Caco-2 (cell line): ENCODE results near the gene NF2. TPM values are rescaled to one million over a fixed set of nuclear protein-coding genes. Genes with fewer than 3 reads are reported as not detected.

Experiments used
- BruUV-seq: library from RNA; stranded (reverse); fragments of 400-500 nt; replicated peaks from 2 replicates; lab custom pipeline; 2021; lab: Mats Ljungman, UMichigan
- CTCF ChIA-PET: fragments of 300-600 bp; sonication (Branson Sonifier 250); formaldehyde crosslinking; loops from one replicate; lab custom pipeline; 2022; ENCODE audit warnings: antibody characterized with exemption; lab: Charles Lee
- POLR2A ChIA-PET: fragments of 300-600 bp; sonication (Branson Sonifier 250); formaldehyde crosslinking; loops from one replicate; lab custom pipeline; 2022; ENCODE audit warnings: antibody characterized with exemption; lab: Charles Lee
- DNase-seq, 2 experiments: peaks; one replicate each; pipeline versions ENCODE4 v3.0.0 to v3.0.0-alpha.2; 2020 to 2022
- H3K27me3 ChIP-seq: replicated peaks from 2 replicates; pipeline ENCODE4 v1.6.0; 2011; ENCODE audit warnings: low read length; ENCODE audit not compliant: control insufficient read depth, insufficient read depth
- H3K36me3 ChIP-seq: 2 replicates; pipeline ENCODE4 v1.5.1; 2011; ENCODE audit warnings: low read length; ENCODE audit not compliant: control insufficient read depth, insufficient read depth
- H3K4me1 ChIP-seq: fragments of 250-450 bp; sonication (Bioruptor Pico); 2 replicates; pipeline ENCODE4 v1.5.1; 2020; ENCODE audit warnings: mild to moderate bottlenecking
- H3K4me3 ChIP-seq: 2 replicates; pipeline ENCODE4 v1.5.1; 2011; ENCODE audit warnings: low read depth, mild to moderate bottlenecking, control low read depth, low read length
- H3K9me3 ChIP-seq: fragments of 250-450 bp; sonication (Bioruptor Pico); 2 replicates; pipeline ENCODE4 v1.5.1; 2020; ENCODE audit warnings: mild to moderate bottlenecking, moderate library complexity
- H3K27ac Mint-ChIP-seq: one replicate; pipeline ENCODE4 v1.8.0; 2022; ENCODE audit warnings: mixed read lengths; ENCODE audit not compliant: unreplicated experiment
- H3K27me3 Mint-ChIP-seq: one replicate; pipeline ENCODE4 v1.8.0; 2022; ENCODE audit warnings: mixed read lengths; ENCODE audit not compliant: insufficient read depth, unreplicated experiment
- H3K36me3 Mint-ChIP-seq: one replicate; pipeline ENCODE4 v1.8.0; 2022; ENCODE audit warnings: mild to moderate bottlenecking, mixed read lengths; ENCODE audit not compliant: insufficient read depth, unreplicated experiment
- H3K4me1 Mint-ChIP-seq: one replicate; pipeline ENCODE4 v1.8.0; 2022; ENCODE audit warnings: low read depth, mixed read lengths; ENCODE audit not compliant: unreplicated experiment
- H3K4me3 Mint-ChIP-seq: one replicate; pipeline ENCODE4 v1.8.0; 2022; ENCODE audit warnings: mild to moderate bottlenecking, moderate library complexity, mixed read lengths; ENCODE audit not compliant: unreplicated experiment
- H3K9me3 Mint-ChIP-seq: one replicate; pipeline ENCODE4 v1.8.0; 2022; ENCODE audit warnings: mixed read lengths; ENCODE audit not compliant: unreplicated experiment
- CTCF ChIP-seq, 2 experiments: fragments of 200-600 bp in 1 of 2; IDR thresholded peaks; 1 replicate in 1 of 2; 2 replicates in 1 of 2; pipeline versions ENCODE4 v1.5.1 to v1.8.0; 2011 to 2022; ENCODE audit warnings: antibody characterized with exemption in 1 of 2, control low read depth in 1 of 2, inconsistent platforms in 1 of 2, low read depth in 1 of 2, low read length in 1 of 2, mild to moderate bottlenecking in 1 of 2, moderate library complexity in 1 of 2; ENCODE audit not compliant: insufficient read depth in 1 of 2, severe bottlenecking in 1 of 2, unreplicated experiment in 1 of 2
- intact Hi-C: fragments of 100-400 bp; cut with micrococcal nuclease; formaldehyde crosslinking; loops from one replicate; pipeline ENCODE4 v1.10.0; 2022; ENCODE audit not compliant: unreplicated experiment
- total RNA-seq: library from RNA; stranded (reverse); gene quantifications from 2 replicates; pipeline ENCODE4 v1.2.3, GENCODE V29; 2022

The NF2 gene
- total RNA-seq, 1 experiment from 2014 or later, result 53.2 TPM

GRCh38 chr22:29635734-29636357, 32.4 kb downstream of the NF2 start:
- no TSS peak for BruUV-seq
- no peaks in the 10 kb centered on the region for H3K27me3 Mint-ChIP-seq
- ChIA-PET POLR2A (no interaction called here), CTCF (interaction anchor here (0.6 to 1.3 kb wide), 11 partner anchors 13 to 453 kb away, joined by 3 to 5 read pairs (median 3); partner anchors contain the start of genes ASCC2 and MTMR3)
- intact Hi-C loops, result loop anchor here (1.0 to 2.0 kb wide), 2 partner anchors 369 to 453 kb away; no protein-coding TSS in a partner anchor
- TF ChIP-seq CTCF (IDR thresholded peaks at IDR 0.05; ENCODE audit: insufficient read depth in 1 of 2, low read depth in 1 of 2, low read length in 1 of 2, severe bottlenecking in 1 of 2, unreplicated experiment in 1 of 2), result peak; percentile 64 to 69
- H3K27ac Mint-ChIP-seq, result no peak overlapping the region
- no peak overlapping the region for H3K4me3 Mint-ChIP-seq
- DNase-seq, result peak in 1 of 2 experiments; percentile 29
- Histone ChIP-seq H3K36me3 (no peaks in the 10 kb centered on the region), H3K9me3 (no peaks in the 10 kb centered on the region), H3K27me3 (no peaks in the 10 kb centered on the region), H3K4me3 (no peak overlapping the region), H3K4me1 (peaks cover 8% of the 10 kb centered on the region)
- no peaks in the 10 kb centered on the region for H3K9me3 Mint-ChIP-seq
- no peaks in the 10 kb centered on the region for H3K4me1 Mint-ChIP-seq
- peaks cover 19% of the 10 kb centered on the region for H3K36me3 Mint-ChIP-seq

- H3K27me3 ChIP-seq, result no peaks in the 10 kb centered on the region
- ChIA-PET CTCF (interaction anchor here (0.6 to 1.3 kb wide), 4 partner anchors 13 to 627 kb away, joined by 3 to 4 read pairs (median 3); no protein-coding TSS in a partner anchor), POLR2A (no interaction called here)
- H3K36me3 ChIP-seq, result no peaks in the 10 kb centered on the region
- TF ChIP-seq CTCF (IDR thresholded peaks at IDR 0.05; ENCODE audit: insufficient read depth in 1 of 2, low read depth in 1 of 2, low read length in 1 of 2, severe bottlenecking in 1 of 2, unreplicated experiment in 1 of 2), result no peak
- Mint-ChIP-seq H3K27me3 (no peaks in the 10 kb centered on the region), H3K4me1 (no peaks in the 10 kb centered on the region), H3K9me3 (no peaks in the 10 kb centered on the region), H3K36me3 (peaks cover 21% of the 10 kb centered on the region), H3K4me3 (no peak overlapping the region), H3K27ac (no peak overlapping the region)
- intact Hi-C loops, result loop anchor here (2.0 kb wide), 1 partner anchor 452 kb away; no protein-coding TSS in a partner anchor
- DNase-seq, result no peak
- no peak overlapping the region for H3K4me3 ChIP-seq
- no peaks in the 10 kb centered on the region for H3K9me3 ChIP-seq
- BruUV-seq, result no TSS peak
- 0 out of 2 replicates have a peak, but pooled peaks cover under 1% of the 10 kb centered on the region for H3K4me1 ChIP-seq
These were observed 33.3 kb downstream of the NF2 start for GRCh38 chr22:29636751-29637150.

GRCh38 chr22:29637181-29637580, 33.7 kb downstream of the NF2 start:
- ChIA-PET POLR2A (no interaction called here), CTCF (no interaction called here)
- no peaks in the 10 kb centered on the region for H3K9me3 ChIP-seq
- no peak overlapping the region for H3K4me3 ChIP-seq
- TF ChIP-seq CTCF (IDR thresholded peaks at IDR 0.05; ENCODE audit: insufficient read depth in 1 of 2, low read depth in 1 of 2, low read length in 1 of 2, severe bottlenecking in 1 of 2, unreplicated experiment in 1 of 2), result no peak
- no TSS peak for BruUV-seq
- Mint-ChIP-seq H3K4me1 (no peaks in the 10 kb centered on the region), H3K27ac (no peak overlapping the region), H3K36me3 (peaks cover 26% of the 10 kb centered on the region), H3K9me3 (no peaks in the 10 kb centered on the region), H3K4me3 (no peak overlapping the region), H3K27me3 (no peaks in the 10 kb centered on the region)
- no peak for DNase-seq
- H3K27me3 ChIP-seq, result no peaks in the 10 kb centered on the region
- intact Hi-C loops, result loop anchor here (2.0 kb wide), 1 partner anchor 452 kb away; no protein-coding TSS in a partner anchor
- H3K36me3 ChIP-seq, result no peaks in the 10 kb centered on the region
- H3K4me1 ChIP-seq, result no peaks in the 10 kb centered on the region
